Measurements from ENCODE around the gene RASSF4.

- TF ChIP-seq POLR2A (IDR thresholded peaks at IDR 0.05): no peak
- TF ChIP-seq, protein P1, sequence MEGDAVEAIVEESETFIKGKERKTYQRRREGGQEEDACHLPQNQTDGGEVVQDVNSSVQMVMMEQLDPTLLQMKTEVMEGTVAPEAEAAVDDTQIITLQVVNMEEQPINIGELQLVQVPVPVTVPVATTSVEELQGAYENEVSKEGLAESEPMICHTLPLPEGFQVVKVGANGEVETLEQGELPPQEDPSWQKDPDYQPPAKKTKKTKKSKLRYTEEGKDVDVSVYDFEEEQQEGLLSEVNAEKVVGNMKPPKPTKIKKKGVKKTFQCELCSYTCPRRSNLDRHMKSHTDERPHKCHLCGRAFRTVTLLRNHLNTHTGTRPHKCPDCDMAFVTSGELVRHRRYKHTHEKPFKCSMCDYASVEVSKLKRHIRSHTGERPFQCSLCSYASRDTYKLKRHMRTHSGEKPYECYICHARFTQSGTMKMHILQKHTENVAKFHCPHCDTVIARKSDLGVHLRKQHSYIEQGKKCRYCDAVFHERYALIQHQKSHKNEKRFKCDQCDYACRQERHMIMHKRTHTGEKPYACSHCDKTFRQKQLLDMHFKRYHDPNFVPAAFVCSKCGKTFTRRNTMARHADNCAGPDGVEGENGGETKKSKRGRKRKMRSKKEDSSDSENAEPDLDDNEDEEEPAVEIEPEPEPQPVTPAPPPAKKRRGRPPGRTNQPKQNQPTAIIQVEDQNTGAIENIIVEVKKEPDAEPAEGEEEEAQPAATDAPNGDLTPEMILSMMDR (IDR thresholded peaks at IDR 0.05): no peak
Measured at GRCh38 chr10:44948642-44949041, 11.0 kb upstream of the RASSF4 start.
